Vagina (tissue), 2 donors: Measurements from ENCODE around the gene SGK1. TPM values are rescaled to one million over a fixed set of nuclear protein-coding genes. Genes with fewer than 3 reads are reported as not detected.

Experiments used
- DNase-seq, 2 donors: peaks; one replicate each; pipeline ENCODE4 v3.0.0-alpha.2; 2017; ENCODE audit errors: extremely low spot score in 2 of 2
- H3K27ac ChIP-seq: fragments of 200-600 bp; sonication (generic); one replicate; pipeline ENCODE4 v1.5.1; 2019
- H3K27me3 ChIP-seq: fragments of 200-600 bp; sonication (generic); one replicate; pipeline ENCODE4 v1.5.1; 2019
- H3K36me3 ChIP-seq, 2 donors: fragments of 200-600 bp; sonication (generic); one replicate each; pipeline ENCODE4 v1.5.1; 2017 to 2019
- H3K4me1 ChIP-seq: fragments of 200-600 bp; sonication (generic); one replicate; pipeline ENCODE4 v1.5.1; 2019
- H3K4me3 ChIP-seq, 2 donors: fragments of 200-600 bp; sonication (generic); 1 replicate in 1 of 2; 2 replicates in 1 of 2; pipeline ENCODE4 v1.5.1; 2016 to 2019
- H3K9me3 ChIP-seq: fragments of 200-600 bp; sonication (generic); one replicate; pipeline ENCODE4 v1.5.1; 2019
- CTCF ChIP-seq, 3 experiments: fragments of 450-650 bp in 2 of 3; fragments of 200-600 bp in 1 of 3; sonication (generic) in 1 of 3; IDR thresholded peaks; one replicate each; pipeline ENCODE4 v1.5.1; 2017 to 2019; ENCODE audit warnings: antibody characterized with exemption in 3 of 3, mild to moderate bottlenecking in 2 of 3, moderate library complexity in 2 of 3
- POLR2A ChIP-seq, 2 donors: fragments of 450-650 bp; IDR thresholded peaks; one replicate each; pipeline ENCODE4 v1.6.1; 2017; ENCODE audit warnings: antibody characterized with exemption in 2 of 2, mild to moderate bottlenecking in 2 of 2, moderate library complexity in 2 of 2
- POLR2AphosphoS5 ChIP-seq, 2 donors: sonication (generic); formaldehyde crosslinking; IDR thresholded peaks; one replicate each; pipeline ENCODE4 v1.9.0; 2017; ENCODE audit warnings: antibody characterized with exemption in 2 of 2, mild to moderate bottlenecking in 2 of 2, low read depth in 1 of 2; ENCODE audit not compliant: insufficient read depth in 1 of 2
- intact Hi-C: fragments of 100-400 bp; cut with DNase I; formaldehyde crosslinking; loops from one replicate; pipeline ENCODE4 v1.15.1; 2023
- total RNA-seq: library from RNA; depleted of rRNA; stranded (reverse); fragments of >200 nt; gene quantifications from one replicate; pipeline ENCODE4 v1.2.3, GENCODE V29; 2016

The SGK1 gene
- total RNA-seq: 608 TPM

- no peak for DNase-seq
- H3K9me3 ChIP-seq: no peaks in the 10 kb centered on the region
These were observed at the start of gene SGK1 for GRCh38 chr6:134317471-134318131. Gene SGK1 (minus strand): TSS chr6:134318112. CDS start chr6:134317460, 652 bp downstream.

GRCh38 chr6:134363323-134364039, 45.6 kb upstream of the SGK1 start:
- no peaks in the 10 kb centered on the region for H3K36me3 ChIP-seq
- TF ChIP-seq POLR2A (IDR thresholded peaks at IDR 0.05) (no peak), CTCF (IDR thresholded peaks at IDR 0.05) (no peak), POLR2AphosphoS5 (IDR thresholded peaks at IDR 0.05; ENCODE audit: insufficient read depth in 1 of 2, low read depth in 1 of 2) (no peak)
- no peaks in the 10 kb centered on the region for H3K27me3 ChIP-seq
- H3K27ac ChIP-seq: no peak overlapping the region
- H3K4me3 ChIP-seq: no peak overlapping the region
- intact Hi-C loops: no loop called here
- H3K4me1 ChIP-seq: no peaks in the 10 kb centered on the region
- no peak for DNase-seq
- H3K9me3 ChIP-seq: no peaks in the 10 kb centered on the region

More at GRCh38 chr6:134317471-134318131, at the start of gene SGK1:
- H3K27me3 ChIP-seq: no peaks in the 10 kb centered on the region
- TF ChIP-seq POLR2A (IDR thresholded peaks at IDR 0.05): no peak
- peak in 1 of 2 donors; percentile 73 for TF ChIP-seq POLR2AphosphoS5 (IDR thresholded peaks at IDR 0.05; ENCODE audit: insufficient read depth in 1 of 2, low read depth in 1 of 2)
- peak within 1 kb of the TSS; percentile 75 for H3K27ac ChIP-seq
- H3K4me1 ChIP-seq: peaks cover 14% of the 10 kb centered on the region
- H3K36me3 ChIP-seq: no peaks in the 10 kb centered on the region
- intact Hi-C loops: no loop called here
- peak within 1 kb of the TSS; percentile 60 to 65 for H3K4me3 ChIP-seq

GRCh38 chr6:134361011-134361410, 43.1 kb upstream of the SGK1 start:
- intact Hi-C loops: no loop called here
- Histone ChIP-seq H3K4me3 (no peak overlapping the region), H3K9me3 (no peaks in the 10 kb centered on the region), H3K27me3 (no peaks in the 10 kb centered on the region), H3K27ac (no peak overlapping the region), H3K4me1 (no peaks in the 10 kb centered on the region), H3K36me3 (no peaks in the 10 kb centered on the region)
- DNase-seq: no peak
- TF ChIP-seq CTCF (IDR thresholded peaks at IDR 0.05) (no peak), POLR2AphosphoS5 (IDR thresholded peaks at IDR 0.05; ENCODE audit: insufficient read depth in 1 of 2, low read depth in 1 of 2) (no peak), POLR2A (IDR thresholded peaks at IDR 0.05) (no peak)

GRCh38 chr6:134359302-134359701, 41.4 kb upstream of the SGK1 start:
- no peak overlapping the region for H3K27ac ChIP-seq
- H3K9me3 ChIP-seq: no peaks in the 10 kb centered on the region
- no peak overlapping the region for H3K4me3 ChIP-seq
- H3K4me1 ChIP-seq: no peaks in the 10 kb centered on the region
- DNase-seq: no peak
- no peak for TF ChIP-seq CTCF (IDR thresholded peaks at IDR 0.05)
- TF ChIP-seq POLR2A (IDR thresholded peaks at IDR 0.05): no peak
- TF ChIP-seq POLR2AphosphoS5 (IDR thresholded peaks at IDR 0.05; ENCODE audit: insufficient read depth in 1 of 2, low read depth in 1 of 2): no peak
- intact Hi-C loops: no loop called here
- no peaks in the 10 kb centered on the region for H3K36me3 ChIP-seq
- H3K27me3 ChIP-seq: no peaks in the 10 kb centered on the region

- H3K9me3 ChIP-seq: no peaks in the 10 kb centered on the region
- intact Hi-C loops: no loop called here
- H3K4me1 ChIP-seq: no peaks in the 10 kb centered on the region
- no peak overlapping the region for H3K27ac ChIP-seq
- no peak overlapping the region for H3K4me3 ChIP-seq
- no peaks in the 10 kb centered on the region for H3K27me3 ChIP-seq
- no peak for TF ChIP-seq POLR2A (IDR thresholded peaks at IDR 0.05)
- TF ChIP-seq CTCF (IDR thresholded peaks at IDR 0.05): no peak
- H3K36me3 ChIP-seq: no peaks in the 10 kb centered on the region
- no peak for DNase-seq
These were observed 40.4 kb upstream of the SGK1 start for GRCh38 chr6:134358320-134358719.
